Mesothelial cell of epicardium (in vitro differentiated cells): ENCODE data around the gene DDHD1. TPM values are rescaled to one million over a fixed set of nuclear protein-coding genes. Genes with fewer than 3 reads are reported as not detected.

ENCODE experiments used
- DNase-seq, 2 experiments: peaks; one replicate each; pipeline ENCODE4 v3.0.0; 2021; ENCODE audit warnings: low spot score in 2 of 2; ENCODE audit not compliant: unreplicated experiment in 2 of 2
- H3K27ac Mint-ChIP-seq: 2 replicates; pipeline ENCODE4 v1.8.0; 2021; ENCODE audit warnings: mixed read lengths
- H3K27me3 Mint-ChIP-seq: 2 replicates; pipeline ENCODE4 v1.8.0; 2021; ENCODE audit warnings: low read depth, mixed read lengths
- H3K36me3 Mint-ChIP-seq: 2 replicates; pipeline ENCODE4 v1.8.0; 2021; ENCODE audit warnings: mixed read lengths
- H3K4me1 Mint-ChIP-seq: 2 replicates; pipeline ENCODE4 v1.8.0; 2021; ENCODE audit warnings: mixed read lengths
- H3K4me3 Mint-ChIP-seq: 2 replicates; pipeline ENCODE4 v1.8.0; 2021; ENCODE audit warnings: mild to moderate bottlenecking, moderate library complexity, mixed read lengths
- H3K9me3 Mint-ChIP-seq: 2 replicates; pipeline ENCODE4 v1.8.0; 2021; ENCODE audit warnings: mixed read lengths
- CTCF ChIP-seq: fragments of 200-600 bp; sonication (generic); IDR thresholded peaks from one replicate; pipeline ENCODE4 v1.5.0; 2021; ENCODE audit warnings: antibody characterized with exemption; ENCODE audit not compliant: unreplicated experiment
- total RNA-seq: library from RNA; stranded (reverse); gene quantifications from 3 replicates; pipeline ENCODE4 v1.2.1, GENCODE V29; 2021

The DDHD1 gene
- total RNA-seq, 1 donor from 2014 or later = 24.3 TPM

DNA sequence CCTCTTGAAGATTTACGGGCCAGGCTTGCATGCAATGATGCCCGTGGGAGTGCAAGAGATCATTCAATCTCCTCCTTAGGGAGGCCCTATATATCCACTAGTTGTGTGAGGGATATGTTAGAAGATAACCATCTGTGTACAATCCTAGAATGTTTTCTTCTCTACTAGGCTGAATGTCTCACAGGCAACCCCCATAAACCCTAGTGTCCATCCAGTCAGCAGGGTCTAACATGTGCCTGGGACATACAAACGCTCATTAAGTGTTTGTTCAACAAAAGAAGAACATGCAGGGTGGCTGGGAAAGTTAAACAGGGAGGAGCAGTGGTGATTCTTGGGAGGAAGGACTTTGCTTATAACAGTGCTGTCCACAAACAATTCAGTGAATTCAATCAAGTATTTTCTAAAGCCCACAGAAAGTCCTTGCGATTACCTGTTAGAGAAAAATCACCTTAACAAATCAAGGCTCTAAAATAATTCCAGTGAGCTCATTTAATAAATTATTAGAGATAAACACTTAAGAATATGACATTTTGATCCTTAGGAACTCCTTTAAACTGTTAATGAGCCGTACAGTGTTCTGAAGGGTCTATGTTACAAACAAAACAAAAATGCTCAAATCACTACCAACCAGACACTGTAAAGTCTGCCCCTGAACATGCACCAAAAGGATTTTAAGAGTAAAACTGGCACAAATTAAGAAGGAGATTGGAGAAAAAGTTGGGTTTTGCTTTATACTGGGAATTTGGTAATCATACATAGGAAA, 105.6 kb downstream of the DDHD1 start:
- no peaks in the 10 kb centered on the region for H3K27me3 Mint-ChIP-seq
- peaks cover 37% of the 10 kb centered on the region for H3K4me1 Mint-ChIP-seq
- no peak overlapping the region for H3K4me3 Mint-ChIP-seq
- DNase-seq = no peak
- H3K27ac Mint-ChIP-seq = peak overlapping the region; percentile 60
- no peaks in the 10 kb centered on the region for H3K9me3 Mint-ChIP-seq
- no peaks in the 10 kb centered on the region for H3K36me3 Mint-ChIP-seq
- TF ChIP-seq CTCF = no peak

- TF ChIP-seq CTCF = no peak
- H3K4me3 Mint-ChIP-seq = no peak overlapping the region
- peaks cover 48% of the 10 kb centered on the region for H3K4me1 Mint-ChIP-seq
- H3K9me3 Mint-ChIP-seq = no peaks in the 10 kb centered on the region
- H3K27ac Mint-ChIP-seq = no peak overlapping the region
- H3K27me3 Mint-ChIP-seq = no peaks in the 10 kb centered on the region
- peaks cover 6% of the 10 kb centered on the region for H3K36me3 Mint-ChIP-seq
- DNase-seq = no peak
These were observed 108.6 kb downstream of the DDHD1 start for GRCh38 chr14:53044486-53044885.

- H3K27ac Mint-ChIP-seq = peak overlapping the region; percentile 94
- no peak overlapping the region for H3K4me3 Mint-ChIP-seq
- H3K4me1 Mint-ChIP-seq = peaks cover 48% of the 10 kb centered on the region
- peaks cover 14% of the 10 kb centered on the region for H3K36me3 Mint-ChIP-seq
- peaks cover 7% of the 10 kb centered on the region for H3K9me3 Mint-ChIP-seq
- TF ChIP-seq CTCF = no peak
- H3K27me3 Mint-ChIP-seq = no peaks in the 10 kb centered on the region
- no peak for DNase-seq
These were observed 110.0 kb downstream of the DDHD1 start for GRCh38 chr14:53043027-53043581.

GRCh38 chr14:53042480-53042879, 110.6 kb downstream of the DDHD1 start:
- peak overlapping the region; percentile 11 for H3K4me3 Mint-ChIP-seq
- no peak for DNase-seq
- peak overlapping the region; percentile 94 for H3K27ac Mint-ChIP-seq
- H3K27me3 Mint-ChIP-seq = no peaks in the 10 kb centered on the region
- peaks cover 45% of the 10 kb centered on the region for H3K4me1 Mint-ChIP-seq
- H3K36me3 Mint-ChIP-seq = peaks cover 20% of the 10 kb centered on the region
- H3K9me3 Mint-ChIP-seq = peaks cover 14% of the 10 kb centered on the region
- no peak for TF ChIP-seq CTCF

DNA sequence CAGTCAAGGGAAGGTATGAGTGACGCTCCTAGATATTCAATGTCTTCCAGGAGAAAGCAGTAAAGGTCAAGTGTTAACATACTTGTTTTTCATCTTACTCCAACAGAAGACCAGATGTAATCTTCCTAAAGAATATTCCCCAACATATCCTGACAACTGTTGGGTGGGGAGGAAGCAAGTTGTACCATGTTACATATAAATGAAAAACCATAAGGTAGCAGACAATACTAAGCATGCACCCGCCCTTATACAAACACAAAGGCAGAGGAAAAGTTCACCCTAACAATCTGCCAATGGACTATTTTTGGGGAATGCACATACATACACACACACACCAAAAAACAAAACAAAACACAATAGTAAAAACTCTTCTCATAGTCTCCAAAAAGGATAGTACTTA, 112.1 kb downstream of the DDHD1 start:
- H3K4me3 Mint-ChIP-seq = no peak overlapping the region
- DNase-seq = no peak
- no peak for TF ChIP-seq CTCF
- peaks cover 27% of the 10 kb centered on the region for H3K36me3 Mint-ChIP-seq
- no peaks in the 10 kb centered on the region for H3K27me3 Mint-ChIP-seq
- peak overlapping the region; percentile 76 for H3K27ac Mint-ChIP-seq
- H3K4me1 Mint-ChIP-seq = peaks cover 36% of the 10 kb centered on the region
- H3K9me3 Mint-ChIP-seq = peaks cover 20% of the 10 kb centered on the region
